Measurements from ENCODE around the gene UVRAG.
"Not testable (repeated sequence)": the region's sequence is repeated elsewhere in the genome, so short reads cannot be mapped to it uniquely, and the experiment has no call there.

UVRAG gene

GRCh38 chr11:75853563-75853962, 38.6 kb downstream of the UVRAG start:
- H3K9me3 ChIP-seq (replicated peaks; ENCODE audit: low read length); H3K4me2 ChIP-seq (ENCODE audit: low read length); H3K36me3 ChIP-seq (ENCODE audit: insufficient read depth, low read length); H3K9ac ChIP-seq (ENCODE audit: low read depth, low read length); H3K27me3 ChIP-seq (ENCODE audit: control insufficient read depth, insufficient read depth, low read length); H3K4me3 ChIP-seq (ENCODE audit: low read length): not testable (repeated sequence)
- peaks cover 19% of the 10 kb centered on the region for H3K4me1 ChIP-seq (ENCODE audit: control insufficient read depth, insufficient read depth, low read length)

DNA sequence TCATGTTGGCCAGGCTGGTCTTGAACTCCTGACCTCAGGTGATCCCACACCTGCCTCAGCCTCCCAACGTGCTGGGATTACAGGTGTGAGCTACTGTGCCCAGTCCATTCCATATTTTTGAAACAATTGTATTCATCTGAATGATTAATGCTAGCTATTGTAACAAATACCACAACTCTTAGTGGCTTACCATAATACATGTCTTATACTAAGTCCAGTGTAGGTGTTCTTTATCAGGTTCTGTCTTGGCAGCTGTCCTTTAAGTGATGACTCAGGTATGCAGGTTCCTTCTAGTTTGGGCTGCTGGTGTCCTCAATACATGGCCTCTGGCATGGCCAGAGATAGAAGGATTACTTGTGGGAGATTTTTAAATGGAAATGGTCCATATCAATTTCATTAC, 39.0 kb downstream of the UVRAG start:
- no peak overlapping the region for H3K4me2 ChIP-seq (ENCODE audit: low read length)
- no peaks in the 10 kb centered on the region for H3K27me3 ChIP-seq (ENCODE audit: control insufficient read depth, insufficient read depth, low read length)
- peaks cover 21% of the 10 kb centered on the region for H3K4me1 ChIP-seq (ENCODE audit: control insufficient read depth, insufficient read depth, low read length)
- no peaks in the 10 kb centered on the region for H3K9me3 ChIP-seq (replicated peaks; ENCODE audit: low read length)
- H3K9ac ChIP-seq (ENCODE audit: low read depth, low read length): no peak overlapping the region
- H3K36me3 ChIP-seq (ENCODE audit: insufficient read depth, low read length): peaks cover 3% of the 10 kb centered on the region
- no peak overlapping the region for H3K4me3 ChIP-seq (ENCODE audit: low read length)

- Histone ChIP-seq H3K9me3 (replicated peaks; ENCODE audit: low read length) (no peaks in the 10 kb centered on the region), H3K9ac (ENCODE audit: low read depth, low read length) (no peak overlapping the region), H3K4me1 (ENCODE audit: control insufficient read depth, insufficient read depth, low read length) (peaks cover 23% of the 10 kb centered on the region), H3K4me3 (ENCODE audit: low read length) (no peak overlapping the region), H3K27me3 (ENCODE audit: control insufficient read depth, insufficient read depth, low read length) (no peaks in the 10 kb centered on the region), H3K36me3 (ENCODE audit: insufficient read depth, low read length) (peaks cover 3% of the 10 kb centered on the region), H3K4me2 (ENCODE audit: low read length) (no peak overlapping the region)
These were observed 40.2 kb downstream of the UVRAG start for GRCh38 chr11:75855206-75855605.

- H3K9me3 ChIP-seq (replicated peaks; ENCODE audit: low read length): no peaks in the 10 kb centered on the region
- no peaks in the 10 kb centered on the region for H3K27me3 ChIP-seq (ENCODE audit: control insufficient read depth, insufficient read depth, low read length)
- H3K4me1 ChIP-seq (ENCODE audit: control insufficient read depth, insufficient read depth, low read length): peaks cover 13% of the 10 kb centered on the region
- H3K36me3 ChIP-seq (ENCODE audit: insufficient read depth, low read length): peaks cover 3% of the 10 kb centered on the region
- H3K4me3 ChIP-seq (ENCODE audit: low read length): no peak overlapping the region
- H3K9ac ChIP-seq (ENCODE audit: low read depth, low read length): no peak overlapping the region
- no peak overlapping the region for H3K4me2 ChIP-seq (ENCODE audit: low read length)
These were observed 41.9 kb downstream of the UVRAG start for GRCh38 chr11:75856912-75857311.

- Histone ChIP-seq H3K27me3 (ENCODE audit: control insufficient read depth, insufficient read depth, low read length) (no peaks in the 10 kb centered on the region), H3K4me3 (ENCODE audit: low read length) (no peak overlapping the region), H3K9me3 (replicated peaks; ENCODE audit: low read length) (no peaks in the 10 kb centered on the region), H3K9ac (ENCODE audit: low read depth, low read length) (no peak overlapping the region), H3K4me2 (ENCODE audit: low read length) (peak overlapping the region; percentile 65), H3K36me3 (ENCODE audit: insufficient read depth, low read length) (peaks cover 3% of the 10 kb centered on the region), H3K4me1 (ENCODE audit: control insufficient read depth, insufficient read depth, low read length) (peaks cover 13% of the 10 kb centered on the region)
These were observed 43.0 kb downstream of the UVRAG start for GRCh38 chr11:75858042-75858441.

- Histone ChIP-seq H3K27me3 (ENCODE audit: control insufficient read depth, insufficient read depth, low read length) (no peaks in the 10 kb centered on the region), H3K9me3 (replicated peaks; ENCODE audit: low read length) (no peaks in the 10 kb centered on the region), H3K4me1 (ENCODE audit: control insufficient read depth, insufficient read depth, low read length) (peaks cover 13% of the 10 kb centered on the region), H3K36me3 (ENCODE audit: insufficient read depth, low read length) (peaks cover 3% of the 10 kb centered on the region), H3K4me3 (ENCODE audit: low read length) (no peak overlapping the region), H3K4me2 (ENCODE audit: low read length) (peak overlapping the region; percentile 65), H3K9ac (ENCODE audit: low read depth, low read length) (no peak overlapping the region)
These were observed 43.6 kb downstream of the UVRAG start for GRCh38 chr11:75858613-75859012.

DNA sequence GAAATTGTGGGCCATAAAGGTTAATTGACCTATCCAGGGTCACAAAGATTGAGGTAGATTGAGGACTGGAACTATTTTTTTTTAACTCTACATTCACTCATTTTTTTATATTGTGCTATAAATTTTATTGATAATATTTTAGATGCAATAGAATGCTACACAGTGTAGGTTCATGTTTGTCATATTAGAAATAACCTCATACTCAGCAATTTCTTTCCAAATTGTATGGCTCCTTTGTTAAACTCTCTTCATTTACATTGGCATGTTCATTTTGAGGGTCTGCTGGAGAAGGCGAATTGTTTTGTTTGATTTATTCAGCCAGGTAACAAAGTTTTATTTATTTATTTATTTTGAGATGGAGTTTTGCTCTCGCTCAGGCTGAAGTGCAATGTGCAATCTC, 44.6 kb downstream of the UVRAG start:
- Histone ChIP-seq H3K9me3 (replicated peaks; ENCODE audit: low read length) (no peaks in the 10 kb centered on the region), H3K27me3 (ENCODE audit: control insufficient read depth, insufficient read depth, low read length) (no peaks in the 10 kb centered on the region), H3K4me2 (ENCODE audit: low read length) (no peak overlapping the region), H3K4me1 (ENCODE audit: control insufficient read depth, insufficient read depth, low read length) (peaks cover 13% of the 10 kb centered on the region), H3K36me3 (ENCODE audit: insufficient read depth, low read length) (no peaks in the 10 kb centered on the region), H3K4me3 (ENCODE audit: low read length) (no peak overlapping the region), H3K9ac (ENCODE audit: low read depth, low read length) (no peak overlapping the region)

DNA sequence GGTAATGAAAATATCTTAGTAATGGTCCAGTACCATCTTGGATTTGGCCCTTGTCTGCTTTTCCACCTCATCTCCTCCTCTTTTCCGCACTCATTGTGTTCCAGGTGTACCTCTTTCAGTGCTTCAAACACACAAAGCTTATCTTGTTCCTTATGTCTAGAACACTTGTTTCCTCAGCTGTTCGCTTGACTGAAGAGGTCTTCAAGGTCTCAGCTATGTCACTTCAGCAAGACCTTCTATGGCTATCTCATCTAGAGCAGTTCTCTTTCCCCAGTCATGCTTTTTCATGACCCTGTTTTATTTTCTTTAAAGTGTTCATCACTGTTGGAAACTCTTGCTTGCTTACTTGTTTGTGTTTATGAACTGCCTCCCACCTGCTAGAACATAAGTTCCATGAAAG, 47.4 kb downstream of the UVRAG start:
- Histone ChIP-seq H3K9me3 (replicated peaks; ENCODE audit: low read length) (no peaks in the 10 kb centered on the region), H3K4me1 (ENCODE audit: control insufficient read depth, insufficient read depth, low read length) (peaks cover 13% of the 10 kb centered on the region)

DNA sequence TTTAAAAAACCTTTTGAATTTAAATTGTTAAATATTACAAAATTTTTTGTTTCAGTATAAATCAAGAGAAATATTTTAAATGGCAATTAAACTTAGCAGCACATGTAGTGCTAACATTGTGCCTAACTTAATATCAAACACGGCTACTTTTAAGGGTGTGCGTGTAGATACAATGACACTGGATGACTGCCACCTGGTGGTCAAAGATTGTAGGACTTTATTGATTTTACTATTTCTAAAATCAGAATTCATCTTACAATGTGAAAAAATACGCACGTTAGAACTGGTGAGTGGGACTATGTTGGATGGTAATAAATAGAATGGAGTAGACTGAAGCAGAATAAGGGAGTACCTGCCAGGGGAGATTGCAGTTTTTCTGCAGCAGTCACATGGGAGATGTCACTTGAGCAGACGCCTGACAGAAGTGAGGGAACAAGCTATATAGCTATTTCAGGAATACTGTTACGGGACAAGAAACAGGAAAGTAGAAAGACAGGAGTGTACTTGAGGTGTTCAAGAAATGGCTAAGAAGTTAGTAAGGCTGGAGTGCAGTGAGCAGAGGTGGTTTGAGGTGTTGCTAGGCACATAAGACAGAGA, 52.9 kb downstream of the UVRAG start:
- no peak overlapping the region for H3K9ac ChIP-seq (ENCODE audit: low read depth, low read length)
- H3K27me3 ChIP-seq (ENCODE audit: control insufficient read depth, insufficient read depth, low read length): no peaks in the 10 kb centered on the region
- no peak overlapping the region for H3K4me2 ChIP-seq (ENCODE audit: low read length)
- H3K9me3 ChIP-seq (replicated peaks; ENCODE audit: low read length): no peaks in the 10 kb centered on the region
- no peaks in the 10 kb centered on the region for H3K36me3 ChIP-seq (ENCODE audit: insufficient read depth, low read length)
- no peak overlapping the region for H3K4me3 ChIP-seq (ENCODE audit: low read length)
- no peaks in the 10 kb centered on the region for H3K4me1 ChIP-seq (ENCODE audit: control insufficient read depth, insufficient read depth, low read length)

More for the DNA sequence above, 47.4 kb downstream of the UVRAG start:
- Histone ChIP-seq H3K4me3 (ENCODE audit: low read length) (no peak overlapping the region), H3K27me3 (ENCODE audit: control insufficient read depth, insufficient read depth, low read length) (no peaks in the 10 kb centered on the region), H3K9ac (ENCODE audit: low read depth, low read length) (no peak overlapping the region), H3K4me2 (ENCODE audit: low read length) (no peak overlapping the region), H3K36me3 (ENCODE audit: insufficient read depth, low read length) (no peaks in the 10 kb centered on the region)

DNA sequence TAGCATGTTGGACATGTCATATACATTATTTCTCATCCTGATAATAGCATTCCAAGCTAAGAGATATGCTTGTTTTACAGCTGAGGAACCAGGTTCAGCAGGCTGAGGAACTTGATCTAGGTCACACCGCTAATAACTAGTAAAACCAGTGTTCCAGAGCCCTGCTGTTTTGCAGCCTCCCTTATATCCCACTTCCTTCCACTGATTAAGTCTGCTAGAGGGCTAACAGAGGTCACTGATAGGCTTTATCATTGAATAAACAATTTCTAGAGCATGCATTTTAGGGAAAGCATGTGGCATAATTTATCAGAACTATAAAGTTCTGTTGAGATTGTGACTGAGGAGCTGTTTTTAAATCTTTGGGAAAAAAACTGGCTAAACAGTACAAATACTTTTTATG, 54.0 kb downstream of the UVRAG start:
- Histone ChIP-seq H3K36me3 (ENCODE audit: insufficient read depth, low read length) (no peaks in the 10 kb centered on the region), H3K27me3 (ENCODE audit: control insufficient read depth, insufficient read depth, low read length) (no peaks in the 10 kb centered on the region), H3K4me3 (ENCODE audit: low read length) (no peak overlapping the region), H3K4me2 (ENCODE audit: low read length) (no peak overlapping the region), H3K9me3 (replicated peaks; ENCODE audit: low read length) (no peaks in the 10 kb centered on the region), H3K4me1 (ENCODE audit: control insufficient read depth, insufficient read depth, low read length) (no peaks in the 10 kb centered on the region), H3K9ac (ENCODE audit: low read depth, low read length) (no peak overlapping the region)

DNA sequence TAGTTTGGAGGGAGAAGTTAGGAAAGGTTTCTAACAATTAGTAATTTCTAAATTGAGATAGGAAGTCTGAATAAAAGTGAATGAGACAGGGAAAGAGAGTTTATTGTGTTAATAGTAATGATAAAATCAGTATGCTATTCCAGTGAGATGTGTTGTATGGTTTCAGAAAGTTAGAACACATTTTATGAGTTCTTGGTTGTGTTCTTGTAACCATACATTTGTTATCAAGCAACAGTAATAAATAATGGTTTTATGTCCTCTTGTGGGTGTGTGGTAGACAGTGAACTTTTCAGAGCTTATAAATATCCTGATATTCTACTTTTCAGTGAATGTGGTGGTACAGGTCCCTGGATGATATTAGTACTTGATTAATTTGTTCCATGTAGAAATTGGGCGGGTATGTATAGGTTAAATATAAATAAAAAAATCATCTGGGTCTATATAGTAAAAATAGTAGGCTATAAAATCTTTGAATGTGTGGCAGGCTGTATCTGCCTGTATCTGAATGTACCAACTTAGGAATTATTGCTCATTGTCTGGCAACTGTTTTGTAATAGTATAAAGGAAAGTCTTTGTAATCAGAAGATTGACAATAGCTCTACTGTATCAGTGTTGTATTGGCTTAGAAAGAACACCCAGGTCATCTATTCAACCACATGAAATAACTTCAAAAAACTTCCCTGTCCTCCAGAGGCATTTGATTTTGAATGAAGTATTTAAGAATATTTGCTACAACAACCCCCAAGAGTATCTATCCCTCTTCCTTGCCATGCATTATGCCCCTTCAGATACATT, 54.8 kb downstream of the UVRAG start:
- H3K9ac ChIP-seq (ENCODE audit: low read depth, low read length): no peak overlapping the region
- H3K27me3 ChIP-seq (ENCODE audit: control insufficient read depth, insufficient read depth, low read length): no peaks in the 10 kb centered on the region
- no peaks in the 10 kb centered on the region for H3K4me1 ChIP-seq (ENCODE audit: control insufficient read depth, insufficient read depth, low read length)
- no peak overlapping the region for H3K4me3 ChIP-seq (ENCODE audit: low read length)
- no peak overlapping the region for H3K4me2 ChIP-seq (ENCODE audit: low read length)
- H3K36me3 ChIP-seq (ENCODE audit: insufficient read depth, low read length): no peaks in the 10 kb centered on the region
- no peaks in the 10 kb centered on the region for H3K9me3 ChIP-seq (replicated peaks; ENCODE audit: low read length)

DNA sequence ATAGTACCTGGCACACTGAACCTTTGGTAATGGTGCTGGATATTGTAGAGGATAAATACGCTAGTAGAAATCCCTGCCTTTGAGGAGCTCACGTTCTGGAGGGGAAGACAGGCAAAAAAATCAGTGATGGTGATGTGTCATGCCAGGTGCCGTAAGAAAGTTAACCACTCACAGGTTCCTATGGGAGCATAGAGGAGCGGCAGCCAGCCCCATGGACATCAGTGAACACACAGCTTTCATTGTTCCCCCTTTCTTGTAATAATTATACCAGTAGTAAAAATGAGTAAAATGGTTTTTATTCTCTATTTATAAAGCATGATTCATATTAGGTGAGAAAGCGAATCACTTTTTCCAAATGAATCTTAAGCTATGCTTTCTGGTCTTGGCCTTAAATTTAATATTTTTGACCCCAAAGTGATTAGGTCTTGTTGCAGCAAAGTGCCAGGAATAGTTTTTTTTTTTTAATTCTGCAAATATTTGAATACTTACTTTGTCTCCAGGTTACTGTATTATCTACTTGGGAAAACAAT, 57.9 kb downstream of the UVRAG start:
- H3K9me3 ChIP-seq (replicated peaks; ENCODE audit: low read length): no peaks in the 10 kb centered on the region
- H3K4me1 ChIP-seq (ENCODE audit: control insufficient read depth, insufficient read depth, low read length): no peaks in the 10 kb centered on the region
- no peak overlapping the region for H3K4me3 ChIP-seq (ENCODE audit: low read length)
- no peak overlapping the region for H3K4me2 ChIP-seq (ENCODE audit: low read length)
- no peak overlapping the region for H3K9ac ChIP-seq (ENCODE audit: low read depth, low read length)
- no peaks in the 10 kb centered on the region for H3K36me3 ChIP-seq (ENCODE audit: insufficient read depth, low read length)
- H3K27me3 ChIP-seq (ENCODE audit: control insufficient read depth, insufficient read depth, low read length): no peaks in the 10 kb centered on the region
